HepG2 (cell line): Measurements from ENCODE around the gene ACAD8. TPM values are rescaled to one million over a fixed set of nuclear protein-coding genes. Genes with fewer than 3 reads are reported as not detected.

ENCODE experiments used
- ATAC-seq: fragments of 200-7000 bp; cut with Tn5 transposase; 3 replicates; pipeline ENCODE4 v1.9.1; 2020; ENCODE audit warnings: mild to moderate bottlenecking, moderate library complexity
- BruUV-seq: library from RNA; stranded (reverse); fragments of 400-500 nt; replicated peaks from 2 replicates; lab custom pipeline; 2021; lab: Mats Ljungman, UMichigan
- CTCF ChIA-PET: fragments of 300-600 bp; formaldehyde crosslinking; extraction: SDS; loops from one replicate; lab custom pipeline; 2021; ENCODE audit warnings: low total read pairs, inconsistent platforms, low intra/inter-chr PET ratio; lab: Yijun Ruan, JAX
- POLR2A ChIA-PET: fragments of 350-600 bp; sonication (Branson Sonifier 250); formaldehyde crosslinking; loops from one replicate; lab custom pipeline; 2020; ENCODE audit warnings: antibody characterized with exemption, inconsistent platforms; lab: Yijun Ruan, JAX
- DNase-seq: peaks from one replicate; pipeline ENCODE4 v3.0.0-alpha.2; 2015; ENCODE audit warnings: low spot score
- FAIRE-seq: peaks from 3 replicates; lab custom pipeline; 2011; peaks lifted over from hg19 to GRCh38; lab: Jason Lieb, UNC
- H2AFZ ChIP-seq: one replicate; pipeline ENCODE4 v1.6.1; 2011; ENCODE audit warnings: low read length, inconsistent platforms
- H3K27ac ChIP-seq: fragments of 300-600 bp; 3 replicates; pipeline ENCODE4 v1.8.0; 2011; ENCODE audit warnings: mixed run types, mild to moderate bottlenecking, mixed read lengths, low read length, inconsistent platforms; ENCODE audit not compliant: insufficient read depth; ENCODE audit errors: extremely low read length
- H3K27me3 ChIP-seq, 2 experiments: fragments of 200-600 bp in 1 of 2; 2 replicates in 1 of 2; 3 replicates in 1 of 2; pipeline versions ENCODE4 v1.6.0 to v1.8.0; 2011; ENCODE audit warnings: low read length in 2 of 2, mild to moderate bottlenecking in 2 of 2, moderate library complexity in 2 of 2, inconsistent platforms in 1 of 2; ENCODE audit not compliant: insufficient read depth in 2 of 2, control insufficient read depth in 1 of 2
- H3K36me3 ChIP-seq, 2 experiments: fragments of 200-600 bp in 1 of 2; replicated peaks in 1 of 2; 2 replicates in 1 of 2; 3 replicates in 1 of 2; pipeline versions ENCODE4 v1.5.1 to v1.8.0; 2011; ENCODE audit warnings: low read length in 2 of 2, inconsistent platforms in 1 of 2; ENCODE audit not compliant: insufficient read depth in 2 of 2, control insufficient read depth in 1 of 2
- H3K4me1 ChIP-seq: 2 replicates; pipeline ENCODE4 v1.5.1; 2012; ENCODE audit warnings: low read length, inconsistent platforms; ENCODE audit not compliant: insufficient read depth
- H3K4me2 ChIP-seq: 2 replicates; pipeline ENCODE4 v1.6.0; 2011; ENCODE audit warnings: low read depth, low read length, inconsistent platforms
- H3K4me3 ChIP-seq, 3 experiments: fragments of 200-600 bp in 1 of 3; sonication (generic), shearing (Covaris generic) in 1 of 3; replicated peaks in 1 of 3; 2 replicates each; pipeline ENCODE4 v1.5.1; 2011 to 2016; ENCODE audit warnings: low read length in 3 of 3, inconsistent platforms in 2 of 3, low read depth in 2 of 3, mild to moderate bottlenecking in 2 of 3, control low read depth in 1 of 3, mixed read lengths in 1 of 3; ENCODE audit not compliant: insufficient read depth in 1 of 3
- H3K79me2 ChIP-seq: one replicate; pipeline ENCODE4 v1.6.1; 2011; ENCODE audit warnings: low read length, inconsistent platforms; ENCODE audit not compliant: insufficient read depth
- H3K9ac ChIP-seq: 2 replicates; pipeline ENCODE4 v1.6.0; 2011; ENCODE audit warnings: mild to moderate bottlenecking, low read depth, low read length, inconsistent platforms; ENCODE audit not compliant: insufficient read depth
- H3K9me3 ChIP-seq: 2 replicates; pipeline ENCODE4 v1.5.1; 2012; ENCODE audit warnings: mild to moderate bottlenecking, low read length
- H4K20me1 ChIP-seq: 2 replicates; pipeline ENCODE4 v1.6.0; 2011; ENCODE audit warnings: inconsistent platforms, mild to moderate bottlenecking, low read length, moderate library complexity; ENCODE audit not compliant: insufficient read depth
- FOXP1 ChIP-seq, 2 experiments: fragments of 450-650 bp in 1 of 2; IDR thresholded peaks; 2 replicates each; pipeline ENCODE4 v1.6.1; 2017 to 2018; ENCODE audit warnings: antibody characterized with exemption in 1 of 2
- GTF3A ChIP-seq: sonication (generic); formaldehyde crosslinking; conservative IDR thresholded peaks from 2 replicates; pipeline ENCODE4 v1.4.0; 2020; ENCODE audit warnings: mild to moderate bottlenecking, missing genetic modification reagents
- MTF2 ChIP-seq: sonication (generic); formaldehyde crosslinking; IDR thresholded peaks from 2 replicates; pipeline ENCODE4 v1.5.0; 2020; ENCODE audit warnings: missing genetic modification reagents, borderline replicate concordance
- NFAT5 ChIP-seq: sonication (generic); formaldehyde crosslinking; IDR thresholded peaks from 2 replicates; pipeline ENCODE4 v1.4.0; 2020; ENCODE audit warnings: missing genetic modification reagents
- NR3C1 ChIP-seq: sonication (generic); formaldehyde crosslinking; IDR thresholded peaks from 2 replicates; pipeline ENCODE4 v1.4.0; 2020; ENCODE audit warnings: missing genetic modification reagents
- PATZ1 ChIP-seq: sonication (generic); formaldehyde crosslinking; IDR thresholded peaks from 2 replicates; pipeline ENCODE4 v1.4.0; 2020; ENCODE audit warnings: missing genetic modification reagents
- ZNF562 ChIP-seq: sonication (generic); formaldehyde crosslinking; IDR thresholded peaks from 2 replicates; pipeline ENCODE4 v1.8.0; 2022; ENCODE audit warnings: missing genetic modification reagents, borderline replicate concordance
- WGBS: methylation state at CpG from one replicate; pipeline ENCODE4 v1.1.6; 2017; ENCODE audit warnings: low lambda C conversion rate; 5-methylcytosine and 5-hydroxymethylcytosine counted together
- in situ Hi-C: cut with HindIII; loops from 2 replicates; pipeline ENCODE4 v1.10.0; 2017; ENCODE audit warnings: low pct_unique_long_range_greater_than_20kb; ENCODE audit not compliant: extremely low pct_ligation_motif_present
- intact Hi-C: fragments of 100-400 bp; cut with micrococcal nuclease; formaldehyde crosslinking; loops from one replicate; pipeline ENCODE4 v1.10.0; 2022; ENCODE audit not compliant: unreplicated experiment
- polyA plus RNA-seq, 8 experiments: library from polyadenylated mRNA; depleted of rRNA in 3 of 8; stranded (reverse) in 7 of 8; unstranded in 1 of 8; fragments of >200 nt; fragmentation: Illumina TruSeq in 4 of 8; extraction: Trizol in 4 of 8; gene quantifications; 2 replicates each; pipeline versions ENCODE4 v1.2.1 to v1.2.3, GENCODE V29; 2011 to 2016; ENCODE audit warnings: low read depth in 4 of 8, missing spikeins in 1 of 8, mixed read lengths in 1 of 8; ENCODE audit not compliant: insufficient read depth in 1 of 8
- total RNA-seq, 5 experiments: library from RNA; depleted of rRNA; stranded (reverse); fragments of >200 nt; fragmentation: Illumina TruSeq; extraction: Trizol; gene quantifications; 2 replicates each; pipeline ENCODE4 v1.2.3, GENCODE V29; 2016; ENCODE audit warnings: low read depth in 1 of 5
- TF ChIP-seq, protein P1 (sequence below): sonication (generic); formaldehyde crosslinking; IDR thresholded peaks from 2 replicates; pipeline ENCODE4 v1.4.0; 2020; ENCODE audit warnings: mild to moderate bottlenecking, missing genetic modification reagents

The ACAD8 gene
- total and polyA plus RNA-seq, 2 of the 13 experiments (the other 11 are each of a cell fraction or from before 2014, with no cell fraction given) = 13.5 to 20.3 TPM

GRCh38 chr11:134294664-134295063, 41.3 kb downstream of the ACAD8 start:
- Histone ChIP-seq H3K9ac (no peak overlapping the region), H3K4me3 (no peak overlapping the region), H3K9me3 (no peaks in the 10 kb centered on the region), H4K20me1 (no peaks in the 10 kb centered on the region)
- DNase-seq = no peak
- intact Hi-C loops (no loop called here), in situ Hi-C loops (no loop called here)
- ATAC-seq = no peak
- CTCF ChIA-PET = no interaction called here
- TF ChIP-seq MTF2 (no peak), NFAT5 (CRISPR knock-in tag) (no peak), GTF3A (CRISPR knock-in tag) (no peak), FOXP1 (IDR thresholded peaks at IDR 0.05) (no peak), FOXP1 (CRISPR knock-in tag; IDR thresholded peaks at IDR 0.05) (no peak), ZNF562 (no peak), NR3C1 (CRISPR knock-in tag) (no peak), PATZ1 (CRISPR knock-in tag) (no peak)
- TF ChIP-seq, protein P1, sequence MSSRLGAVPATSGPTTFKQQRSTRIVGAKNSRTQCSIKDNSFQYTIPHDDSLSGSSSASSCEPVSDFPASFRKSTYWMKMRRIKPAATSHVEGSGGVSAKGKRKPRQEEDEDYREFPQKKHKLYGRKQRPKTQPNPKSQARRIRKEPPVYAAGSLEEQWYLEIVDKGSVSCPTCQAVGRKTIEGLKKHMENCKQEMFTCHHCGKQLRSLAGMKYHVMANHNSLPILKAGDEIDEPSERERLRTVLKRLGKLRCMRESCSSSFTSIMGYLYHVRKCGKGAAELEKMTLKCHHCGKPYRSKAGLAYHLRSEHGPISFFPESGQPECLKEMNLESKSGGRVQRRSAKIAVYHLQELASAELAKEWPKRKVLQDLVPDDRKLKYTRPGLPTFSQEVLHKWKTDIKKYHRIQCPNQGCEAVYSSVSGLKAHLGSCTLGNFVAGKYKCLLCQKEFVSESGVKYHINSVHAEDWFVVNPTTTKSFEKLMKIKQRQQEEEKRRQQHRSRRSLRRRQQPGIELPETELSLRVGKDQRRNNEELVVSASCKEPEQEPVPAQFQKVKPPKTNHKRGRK = no peak
- TF ChIP-seq, all 625 proteins: peak for 0
- H3K4me1 ChIP-seq = no peaks in the 10 kb centered on the region
- FAIRE-seq = no peak
- no TSS peak for BruUV-seq
- H3K79me2 ChIP-seq = no peaks in the 10 kb centered on the region
- POLR2A ChIA-PET = no interaction called here
- H3K27ac ChIP-seq = no peak overlapping the region
- H3K4me2 ChIP-seq = no peak overlapping the region
- H3K36me3 ChIP-seq = no peaks in the 10 kb centered on the region
- H2AFZ ChIP-seq = no peak overlapping the region
- WGBS = 29% methylated on average over 9 of the region's 9 CpGs
- H3K27me3 ChIP-seq = peaks cover 0 to 30% of the 10 kb centered on the region in 2 experiments; a peak in 2 of 5 replicates
